IPS-18a (cell line): ENCODE measurements around the gene LRRC8B.
"Not testable (repeated sequence)": the region's sequence is repeated elsewhere in the genome, so short reads cannot be mapped to it uniquely, and the experiment has no call there.

ENCODE experiments used
- H3K27ac ChIP-seq: one replicate; pipeline ENCODE4 v1.5.1; 2013; ENCODE audit warnings: low read length
- H3K27me3 ChIP-seq: one replicate; pipeline ENCODE4 v1.6.1; 2013; ENCODE audit warnings: mild to moderate bottlenecking, low read length; ENCODE audit not compliant: control insufficient read depth, insufficient read depth
- H3K36me3 ChIP-seq: one replicate; pipeline ENCODE4 v1.6.1; 2013; ENCODE audit warnings: low read depth, low read length; ENCODE audit not compliant: control insufficient read depth
- H3K4me1 ChIP-seq: one replicate; pipeline ENCODE4 v1.6.1; 2013; ENCODE audit warnings: low read depth, low read length; ENCODE audit not compliant: control insufficient read depth
- H3K4me3 ChIP-seq: one replicate; pipeline ENCODE4 v1.5.1; 2013; ENCODE audit warnings: low read length
- H3K9ac ChIP-seq: one replicate; pipeline ENCODE4 v1.6.1; 2013; ENCODE audit warnings: mild to moderate bottlenecking, low read length, moderate library complexity
- H3K9me3 ChIP-seq: one replicate; pipeline ENCODE4 v1.6.1; 2013; ENCODE audit warnings: low read depth, low read length; ENCODE audit not compliant: control insufficient read depth

The LRRC8B gene

GRCh38 chr1:89592861-89593302 is 68.3 kb downstream of the LRRC8B start:
- not testable (repeated sequence) for H3K27me3 ChIP-seq, H3K36me3 ChIP-seq, H3K4me3 ChIP-seq, H3K9me3 ChIP-seq, H3K27ac ChIP-seq, H3K9ac ChIP-seq
- H3K4me1 ChIP-seq: peaks cover 17% of the 10 kb centered on the region

- Histone ChIP-seq H3K27ac (no peak overlapping the region), H3K4me1 (peaks cover 30% of the 10 kb centered on the region), H3K36me3 (no peaks in the 10 kb centered on the region), H3K4me3 (no peak overlapping the region), H3K27me3 (no peaks in the 10 kb centered on the region), H3K9me3 (no peaks in the 10 kb centered on the region), H3K9ac (no peak overlapping the region)
Observed at GRCh38 chr1:89594096-89594740, 69.6 kb downstream of the LRRC8B start.

DNA sequence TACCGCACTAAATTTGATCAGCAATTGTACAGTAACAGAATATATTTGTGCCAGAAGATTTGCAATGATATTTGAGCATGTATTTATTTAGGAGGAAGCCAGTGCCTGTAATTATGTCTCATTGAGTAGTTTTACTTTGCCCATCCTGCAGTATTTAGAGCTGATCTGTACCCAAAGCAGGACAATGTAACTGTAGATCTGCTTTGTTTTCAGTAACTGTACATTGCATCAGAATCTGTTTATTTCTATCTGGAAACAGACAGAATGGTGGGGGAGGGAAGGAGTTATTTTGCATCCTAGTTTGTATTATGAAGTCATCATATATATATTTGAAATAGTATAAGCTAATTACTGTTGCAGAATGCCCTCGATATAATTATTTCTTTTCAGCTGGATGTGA is 72.1 kb downstream of the LRRC8B start:
- Histone ChIP-seq H3K36me3 (no peaks in the 10 kb centered on the region), H3K9me3 (no peaks in the 10 kb centered on the region), H3K4me1 (peaks cover 31% of the 10 kb centered on the region), H3K4me3 (no peak overlapping the region), H3K27ac (no peak overlapping the region), H3K9ac (no peak overlapping the region), H3K27me3 (no peaks in the 10 kb centered on the region)

- Histone ChIP-seq H3K9ac (peak overlapping the region; percentile 8), H3K27ac (peak overlapping the region; percentile 30), H3K4me3 (peak overlapping the region; percentile 39), H3K36me3 (no peaks in the 10 kb centered on the region), H3K27me3 (no peaks in the 10 kb centered on the region), H3K9me3 (no peaks in the 10 kb centered on the region), H3K4me1 (peaks cover 31% of the 10 kb centered on the region)
Observed at GRCh38 chr1:89598450-89599331, 74.1 kb downstream of the LRRC8B start.

- Histone ChIP-seq H3K4me3 (peak overlapping the region; percentile 39), H3K27ac (no peak overlapping the region), H3K9me3 (no peaks in the 10 kb centered on the region), H3K9ac (peak overlapping the region; percentile 8), H3K27me3 (no peaks in the 10 kb centered on the region), H3K4me1 (peaks cover 28% of the 10 kb centered on the region), H3K36me3 (no peaks in the 10 kb centered on the region)
Observed at GRCh38 chr1:89599332-89599630, 74.7 kb downstream of the LRRC8B start.

DNA sequence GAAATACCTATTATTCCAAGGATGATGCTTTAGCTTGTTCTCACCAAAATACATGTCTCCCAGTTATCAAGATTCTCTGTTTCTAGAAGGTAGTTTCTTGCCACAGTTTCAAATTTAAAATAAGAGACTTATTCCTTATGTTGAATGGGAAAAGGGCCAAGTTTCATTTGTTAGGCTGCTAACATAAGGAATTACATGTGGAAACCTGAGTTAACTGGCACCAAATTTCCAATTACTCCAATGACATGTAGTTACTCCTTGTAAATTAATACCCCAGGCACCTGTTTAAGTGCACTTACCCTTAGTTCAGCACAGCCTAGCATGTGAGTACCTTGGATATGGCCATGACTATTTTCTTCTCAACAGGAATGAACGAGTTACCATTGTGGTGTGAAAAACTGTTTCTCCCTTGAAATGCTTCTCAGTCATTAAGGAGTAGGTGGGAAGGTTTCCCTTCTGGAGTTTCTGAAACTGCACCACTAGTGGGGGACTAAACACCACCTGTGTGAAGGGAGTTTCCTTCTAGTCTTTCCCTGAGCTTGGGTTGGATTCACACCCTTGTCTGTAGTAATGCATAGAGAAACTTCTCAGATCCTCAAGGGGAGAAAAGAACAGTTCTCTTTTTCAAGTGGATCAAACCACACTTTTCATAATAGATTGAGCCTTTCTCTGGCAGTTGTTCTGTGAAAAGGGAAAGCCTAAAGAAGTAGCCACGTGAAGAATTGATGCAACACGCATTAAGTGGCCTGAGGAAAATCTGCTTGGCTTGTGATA is 76.0 kb downstream of the LRRC8B start:
- no peak overlapping the region for H3K4me3 ChIP-seq
- H3K4me1 ChIP-seq: peaks cover 24% of the 10 kb centered on the region
- H3K9ac ChIP-seq: no peak overlapping the region
- no peaks in the 10 kb centered on the region for H3K9me3 ChIP-seq
- H3K36me3 ChIP-seq: no peaks in the 10 kb centered on the region
- H3K27ac ChIP-seq: no peak overlapping the region
- no peaks in the 10 kb centered on the region for H3K27me3 ChIP-seq

GRCh38 chr1:89602871-89603404 is 78.3 kb downstream of the LRRC8B start:
- no peak overlapping the region for H3K9ac ChIP-seq
- no peak overlapping the region for H3K4me3 ChIP-seq
- no peaks in the 10 kb centered on the region for H3K36me3 ChIP-seq
- no peaks in the 10 kb centered on the region for H3K27me3 ChIP-seq
- no peak overlapping the region for H3K27ac ChIP-seq
- H3K9me3 ChIP-seq: no peaks in the 10 kb centered on the region
- peaks cover 19% of the 10 kb centered on the region for H3K4me1 ChIP-seq

- Histone ChIP-seq H3K4me3 (no peak overlapping the region), H3K36me3 (no peaks in the 10 kb centered on the region), H3K4me1 (peaks cover 10% of the 10 kb centered on the region), H3K27me3 (no peaks in the 10 kb centered on the region), H3K9me3 (no peaks in the 10 kb centered on the region), H3K9ac (no peak overlapping the region), H3K27ac (no peak overlapping the region)
Observed at GRCh38 chr1:89603651-89604413, 79.2 kb downstream of the LRRC8B start.

GRCh38 chr1:89604414-89604735 is 79.7 kb downstream of the LRRC8B start:
- Histone ChIP-seq H3K9ac (no peak overlapping the region), H3K27me3 (no peaks in the 10 kb centered on the region), H3K36me3 (no peaks in the 10 kb centered on the region), H3K4me1 (peaks cover 5% of the 10 kb centered on the region), H3K4me3 (no peak overlapping the region), H3K9me3 (no peaks in the 10 kb centered on the region), H3K27ac (no peak overlapping the region)

- no peak overlapping the region for H3K4me3 ChIP-seq
- H3K27me3 ChIP-seq: no peaks in the 10 kb centered on the region
- H3K4me1 ChIP-seq: no peaks in the 10 kb centered on the region
Observed at GRCh38 chr1:89605692-89606091, 81.1 kb downstream of the LRRC8B start.

More at GRCh38 chr1:89605692-89606091, 81.1 kb downstream of the LRRC8B start:
- Histone ChIP-seq H3K27ac (no peak overlapping the region), H3K9me3 (no peaks in the 10 kb centered on the region), H3K9ac (no peak overlapping the region), H3K36me3 (no peaks in the 10 kb centered on the region)
